Neural crest cell (in vitro differentiated cells): ENCODE results near the gene DDX60. TPM values are rescaled to one million over a fixed set of nuclear protein-coding genes. Genes with fewer than 3 reads are reported as not detected.
"Not testable (repeated sequence)": the region's sequence is repeated elsewhere in the genome, so short reads cannot be mapped to it uniquely, and the experiment has no call there.

Experiments used
- DNase-seq: peaks from one replicate; pipeline ENCODE4 v3.0.0; 2021; ENCODE audit warnings: low read depth, mixed read lengths, low spot score
- H3K27ac Mint-ChIP-seq: one replicate; pipeline ENCODE4 v1.8.0; 2021; ENCODE audit warnings: mild to moderate bottlenecking, mixed read lengths; ENCODE audit not compliant: unreplicated experiment
- H3K27me3 Mint-ChIP-seq: 2 replicates; pipeline ENCODE4 v1.8.0; 2021; ENCODE audit warnings: low read depth, mild to moderate bottlenecking, mixed read lengths
- H3K36me3 Mint-ChIP-seq: 2 replicates; pipeline ENCODE4 v1.8.0; 2021; ENCODE audit warnings: low read depth, mild to moderate bottlenecking, mixed read lengths
- H3K4me1 Mint-ChIP-seq: 2 replicates; pipeline ENCODE4 v1.8.0; 2021; ENCODE audit warnings: mixed read lengths
- H3K4me3 Mint-ChIP-seq: one replicate; pipeline ENCODE4 v1.8.0; 2021; ENCODE audit warnings: mild to moderate bottlenecking, mixed read lengths
- H3K9me3 Mint-ChIP-seq: 2 replicates; pipeline ENCODE4 v1.8.0; 2021; ENCODE audit warnings: mixed read lengths
- CTCF ChIP-seq: fragments of 200-600 bp; sonication (generic); conservative IDR thresholded peaks from 2 replicates; pipeline ENCODE4 v1.5.0; 2021; ENCODE audit warnings: antibody characterized with exemption, mild to moderate bottlenecking
- total RNA-seq: library from RNA; stranded (reverse); gene quantifications from 2 replicates; pipeline ENCODE4 v1.2.1, GENCODE V29; 2021

Gene DDX60
- total RNA-seq, 1 donor from 2014 or later: 2.1 TPM

GRCh38 chr4:168221301-168221700 is 97.3 kb downstream of the DDX60 start:
- no peaks in the 10 kb centered on the region for H3K27me3 Mint-ChIP-seq
- H3K4me3 Mint-ChIP-seq: no peak overlapping the region
- no peak overlapping the region for H3K27ac Mint-ChIP-seq
- DNase-seq: no peak
- no peaks in the 10 kb centered on the region for H3K9me3 Mint-ChIP-seq
- no peaks in the 10 kb centered on the region for H3K4me1 Mint-ChIP-seq
- TF ChIP-seq CTCF: no peak
- no peaks in the 10 kb centered on the region for H3K36me3 Mint-ChIP-seq

DNA sequence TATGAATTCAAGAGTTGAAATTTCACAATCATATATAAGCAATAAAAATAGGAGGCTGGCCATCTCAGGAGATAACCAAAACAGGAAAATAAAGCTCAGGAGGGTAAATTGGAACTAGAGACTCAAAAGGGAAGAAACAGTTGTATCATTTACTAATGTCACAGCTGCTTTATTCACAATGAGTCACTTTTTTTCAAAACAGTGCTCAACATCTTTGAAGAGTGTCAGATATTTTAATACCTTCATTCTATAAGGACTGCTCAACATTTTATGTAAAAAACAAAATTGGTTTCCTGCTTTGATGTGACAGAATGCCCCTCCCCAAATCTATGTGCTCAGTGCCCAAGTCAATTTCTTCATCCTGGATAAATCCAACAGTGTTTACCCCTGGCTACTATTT is 97.7 kb downstream of the DDX60 start:
- no peaks in the 10 kb centered on the region for H3K36me3 Mint-ChIP-seq
- no peak for DNase-seq
- H3K27ac Mint-ChIP-seq: no peak overlapping the region
- H3K4me1 Mint-ChIP-seq: no peaks in the 10 kb centered on the region
- TF ChIP-seq CTCF: no peak
- no peaks in the 10 kb centered on the region for H3K27me3 Mint-ChIP-seq
- H3K9me3 Mint-ChIP-seq: no peaks in the 10 kb centered on the region
- no peak overlapping the region for H3K4me3 Mint-ChIP-seq

GRCh38 chr4:168218645-168219044 is 99.9 kb downstream of the DDX60 start:
- H3K4me1 Mint-ChIP-seq: no peaks in the 10 kb centered on the region
- TF ChIP-seq CTCF: no peak
- no peak overlapping the region for H3K27ac Mint-ChIP-seq
- peaks cover 4% of the 10 kb centered on the region for H3K9me3 Mint-ChIP-seq
- peaks cover 2% of the 10 kb centered on the region for H3K36me3 Mint-ChIP-seq
- no peak overlapping the region for H3K4me3 Mint-ChIP-seq
- no peaks in the 10 kb centered on the region for H3K27me3 Mint-ChIP-seq
- no peak for DNase-seq

DNA sequence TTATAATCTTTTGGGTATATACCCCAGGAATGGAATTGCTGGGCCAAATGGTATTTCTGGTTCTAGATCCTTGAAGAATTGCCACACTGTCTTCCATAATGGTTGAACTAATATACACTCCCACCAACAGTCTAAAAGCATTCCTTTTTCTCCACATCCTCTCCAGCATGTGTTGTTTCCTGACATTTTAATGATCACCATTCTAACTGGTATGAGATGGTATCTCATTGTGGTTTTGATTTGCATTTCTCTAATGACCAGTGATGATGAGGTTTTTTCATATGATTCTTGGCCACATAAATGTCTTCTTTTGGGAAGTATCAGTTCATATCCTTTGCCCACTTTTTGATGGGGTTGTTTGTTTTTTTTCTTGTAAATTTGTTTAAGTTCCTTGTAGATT is 105.0 kb downstream of the DDX60 start:
- H3K36me3 Mint-ChIP-seq, H3K4me3 Mint-ChIP-seq, H3K4me1 Mint-ChIP-seq, H3K27me3 Mint-ChIP-seq, H3K9me3 Mint-ChIP-seq, H3K27ac Mint-ChIP-seq, DNase-seq: not testable (repeated sequence)

- no peaks in the 10 kb centered on the region for H3K27me3 Mint-ChIP-seq
- H3K4me3 Mint-ChIP-seq: no peak overlapping the region
- no peak for TF ChIP-seq CTCF
- DNase-seq: no peak
- peaks cover 7% of the 10 kb centered on the region for H3K9me3 Mint-ChIP-seq
- peaks cover 5% of the 10 kb centered on the region for H3K36me3 Mint-ChIP-seq
- no peaks in the 10 kb centered on the region for H3K4me1 Mint-ChIP-seq
- no peak overlapping the region for H3K27ac Mint-ChIP-seq
These were observed 105.9 kb downstream of the DDX60 start for GRCh38 chr4:168212656-168213055.

GRCh38 chr4:168208957-168209614 is 109.5 kb downstream of the DDX60 start:
- H3K36me3 Mint-ChIP-seq: peaks cover 11% of the 10 kb centered on the region
- peaks cover 10% of the 10 kb centered on the region for H3K9me3 Mint-ChIP-seq
- no peak overlapping the region for H3K4me3 Mint-ChIP-seq
- TF ChIP-seq CTCF: no peak
- no peak for DNase-seq
- no peak overlapping the region for H3K27ac Mint-ChIP-seq
- H3K27me3 Mint-ChIP-seq: no peaks in the 10 kb centered on the region
- H3K4me1 Mint-ChIP-seq: no peaks in the 10 kb centered on the region
